HL-60 (cell line): ENCODE results near the gene AKT1S1.

ENCODE experiments used
- REST ChIP-seq: IDR thresholded peaks from 2 replicates; pipeline ENCODE4 v1.6.1; 2012; ENCODE audit warnings: low read depth; ENCODE audit not compliant: insufficient replicate concordance
- SPI1 ChIP-seq: IDR thresholded peaks from 2 replicates; pipeline ENCODE4 v1.6.1; 2012; ENCODE audit warnings: low read depth, mild to moderate bottlenecking, borderline replicate concordance
- TF ChIP-seq, protein P1 (sequence below): IDR thresholded peaks from one replicate; pipeline ENCODE4 v1.5.1; 2011; ENCODE audit warnings: low read length, control low read depth, inconsistent platforms; ENCODE audit not compliant: insufficient read depth

GRCh38 chr19:49823472-49823871, 53.7 kb downstream of the AKT1S1 start:
- TF ChIP-seq, protein P1, sequence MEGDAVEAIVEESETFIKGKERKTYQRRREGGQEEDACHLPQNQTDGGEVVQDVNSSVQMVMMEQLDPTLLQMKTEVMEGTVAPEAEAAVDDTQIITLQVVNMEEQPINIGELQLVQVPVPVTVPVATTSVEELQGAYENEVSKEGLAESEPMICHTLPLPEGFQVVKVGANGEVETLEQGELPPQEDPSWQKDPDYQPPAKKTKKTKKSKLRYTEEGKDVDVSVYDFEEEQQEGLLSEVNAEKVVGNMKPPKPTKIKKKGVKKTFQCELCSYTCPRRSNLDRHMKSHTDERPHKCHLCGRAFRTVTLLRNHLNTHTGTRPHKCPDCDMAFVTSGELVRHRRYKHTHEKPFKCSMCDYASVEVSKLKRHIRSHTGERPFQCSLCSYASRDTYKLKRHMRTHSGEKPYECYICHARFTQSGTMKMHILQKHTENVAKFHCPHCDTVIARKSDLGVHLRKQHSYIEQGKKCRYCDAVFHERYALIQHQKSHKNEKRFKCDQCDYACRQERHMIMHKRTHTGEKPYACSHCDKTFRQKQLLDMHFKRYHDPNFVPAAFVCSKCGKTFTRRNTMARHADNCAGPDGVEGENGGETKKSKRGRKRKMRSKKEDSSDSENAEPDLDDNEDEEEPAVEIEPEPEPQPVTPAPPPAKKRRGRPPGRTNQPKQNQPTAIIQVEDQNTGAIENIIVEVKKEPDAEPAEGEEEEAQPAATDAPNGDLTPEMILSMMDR = no peak
- no peak for TF ChIP-seq REST
- TF ChIP-seq SPI1 = no peak
